Measurements from ENCODE around the gene OXCT1. TPM values are rescaled to one million over a fixed set of nuclear protein-coding genes. Genes with fewer than 3 reads are reported as not detected.

Gene OXCT1
- total RNA-seq, 1 donor from 2014 or later, result 16.2 TPM

DNA sequence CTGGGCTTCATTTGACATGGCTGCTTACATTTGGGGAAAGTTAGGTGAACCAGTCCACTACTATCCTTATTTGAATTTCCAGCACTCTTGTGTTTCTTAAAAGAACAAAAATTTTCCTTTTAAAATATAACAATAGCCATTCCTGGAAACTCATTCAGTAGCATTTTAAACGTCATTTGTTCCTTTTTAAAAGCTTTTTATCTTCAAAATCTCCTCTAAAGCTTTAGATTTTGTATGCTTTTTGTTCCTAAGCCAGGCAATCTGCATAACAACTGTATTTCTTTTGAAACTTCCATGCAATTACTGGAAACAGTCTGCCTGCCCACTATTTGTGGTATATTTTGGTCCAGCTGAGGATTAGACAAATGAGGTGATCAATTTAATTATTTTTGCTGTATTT is 187.6 kb downstream of the OXCT1 start:
- no peak overlapping the region for H3K4me3 ChIP-seq
- DNase-seq (no peak), ATAC-seq (no peak)
- no peaks in the 10 kb centered on the region for H3K36me3 ChIP-seq
- TF ChIP-seq, protein P1, sequence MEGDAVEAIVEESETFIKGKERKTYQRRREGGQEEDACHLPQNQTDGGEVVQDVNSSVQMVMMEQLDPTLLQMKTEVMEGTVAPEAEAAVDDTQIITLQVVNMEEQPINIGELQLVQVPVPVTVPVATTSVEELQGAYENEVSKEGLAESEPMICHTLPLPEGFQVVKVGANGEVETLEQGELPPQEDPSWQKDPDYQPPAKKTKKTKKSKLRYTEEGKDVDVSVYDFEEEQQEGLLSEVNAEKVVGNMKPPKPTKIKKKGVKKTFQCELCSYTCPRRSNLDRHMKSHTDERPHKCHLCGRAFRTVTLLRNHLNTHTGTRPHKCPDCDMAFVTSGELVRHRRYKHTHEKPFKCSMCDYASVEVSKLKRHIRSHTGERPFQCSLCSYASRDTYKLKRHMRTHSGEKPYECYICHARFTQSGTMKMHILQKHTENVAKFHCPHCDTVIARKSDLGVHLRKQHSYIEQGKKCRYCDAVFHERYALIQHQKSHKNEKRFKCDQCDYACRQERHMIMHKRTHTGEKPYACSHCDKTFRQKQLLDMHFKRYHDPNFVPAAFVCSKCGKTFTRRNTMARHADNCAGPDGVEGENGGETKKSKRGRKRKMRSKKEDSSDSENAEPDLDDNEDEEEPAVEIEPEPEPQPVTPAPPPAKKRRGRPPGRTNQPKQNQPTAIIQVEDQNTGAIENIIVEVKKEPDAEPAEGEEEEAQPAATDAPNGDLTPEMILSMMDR (IDR thresholded peaks at IDR 0.05), result no peak
- H3K27ac ChIP-seq, result no peak overlapping the region
- no peaks in the 10 kb centered on the region for H3K4me1 ChIP-seq
- peaks cover 4% of the 10 kb centered on the region for H3K9me3 ChIP-seq
- intact Hi-C loops (cut with DNase I), result no loop called here
- no peaks in the 10 kb centered on the region for H3K27me3 ChIP-seq

DNA sequence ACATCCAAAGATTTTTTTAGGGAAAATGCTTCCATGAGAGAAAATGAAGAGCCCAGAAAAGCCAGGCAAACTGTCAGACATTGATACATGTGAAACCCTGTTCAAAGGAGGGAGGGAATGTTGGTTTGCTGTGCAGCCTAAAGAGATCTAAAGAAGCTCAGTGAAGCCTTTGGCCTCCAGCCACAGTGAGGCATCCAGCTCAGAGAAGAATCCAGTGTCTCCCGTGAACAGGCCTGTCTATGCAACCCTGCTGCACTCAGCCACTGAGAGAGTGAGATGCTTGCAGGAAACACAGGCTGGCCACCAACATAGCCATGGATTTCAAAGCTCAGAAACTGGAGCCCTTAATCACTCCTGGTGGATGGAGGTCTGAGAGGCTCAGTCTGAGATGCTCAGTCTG is 188.4 kb downstream of the OXCT1 start:
- DNase-seq (no peak), ATAC-seq (no peak)
- TF ChIP-seq, protein P1 (IDR thresholded peaks at IDR 0.05), result no peak
- no peak overlapping the region for H3K4me3 ChIP-seq
- H3K27me3 ChIP-seq, result no peaks in the 10 kb centered on the region
- H3K27ac ChIP-seq, result no peak overlapping the region
- no peaks in the 10 kb centered on the region for H3K4me1 ChIP-seq
- intact Hi-C loops (cut with DNase I), result no loop called here
- no peaks in the 10 kb centered on the region for H3K36me3 ChIP-seq
- H3K9me3 ChIP-seq, result peaks cover 4% of the 10 kb centered on the region

Other genes with a start within 250 kb of the OXCT1 start
- gene RIMOC1, start 33.9 kb upstream of the OXCT1 start, total RNA-seq, result 28.2 TPM
- 11.1 TPM for gene FBXO4, start 54.9 kb upstream of the OXCT1 start, total RNA-seq

Measured in upper lobe of right lung (tissue), 1 donor.